RPMI8226 (cell line): Measurements from ENCODE around the gene MLN.

Source experiments
- DNase-seq: peaks from one replicate; pipeline ENCODE4 v3.0.0-alpha.2; 2015

Gene MLN

GRCh38 chr6:33751771-33752645 is 51.8 kb downstream of the MLN start:
- DNase-seq: no peak

DNA sequence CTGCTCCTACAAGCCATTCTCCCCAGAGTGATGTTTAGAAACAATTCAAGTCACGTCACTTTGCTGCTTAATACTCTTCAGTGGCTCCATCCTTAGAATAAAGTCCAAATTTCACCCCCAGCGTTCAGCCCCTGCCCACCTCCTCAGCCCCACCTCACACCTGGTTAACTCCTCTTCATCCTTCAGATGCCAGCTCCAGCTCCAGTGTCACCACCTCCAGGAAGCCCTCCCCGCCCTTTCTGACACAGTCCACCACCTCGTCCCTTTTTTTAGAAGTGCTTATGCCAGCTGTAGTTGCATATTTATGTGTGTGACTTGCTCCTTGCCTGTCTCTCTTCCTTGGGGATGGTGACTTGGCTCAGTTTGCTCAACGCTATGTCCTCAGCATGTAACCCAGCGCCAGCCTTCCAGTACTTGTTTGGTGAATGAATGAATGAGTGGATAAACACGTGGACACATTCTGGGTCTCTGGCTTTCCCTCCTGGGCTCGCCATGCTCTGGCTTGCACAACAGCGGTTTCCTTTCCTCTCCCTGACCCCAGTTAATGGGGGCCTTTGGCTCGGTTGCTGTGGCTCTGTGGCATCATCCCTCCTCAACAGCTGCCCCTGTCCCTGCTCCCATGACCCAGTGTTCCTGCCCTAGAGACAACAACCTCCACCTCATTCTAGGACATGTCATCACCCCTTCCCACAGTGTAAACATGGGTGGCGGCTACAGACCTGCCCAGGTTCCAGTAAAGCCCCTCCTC is 53.4 kb downstream of the MLN start:
- no peak for DNase-seq

DNA sequence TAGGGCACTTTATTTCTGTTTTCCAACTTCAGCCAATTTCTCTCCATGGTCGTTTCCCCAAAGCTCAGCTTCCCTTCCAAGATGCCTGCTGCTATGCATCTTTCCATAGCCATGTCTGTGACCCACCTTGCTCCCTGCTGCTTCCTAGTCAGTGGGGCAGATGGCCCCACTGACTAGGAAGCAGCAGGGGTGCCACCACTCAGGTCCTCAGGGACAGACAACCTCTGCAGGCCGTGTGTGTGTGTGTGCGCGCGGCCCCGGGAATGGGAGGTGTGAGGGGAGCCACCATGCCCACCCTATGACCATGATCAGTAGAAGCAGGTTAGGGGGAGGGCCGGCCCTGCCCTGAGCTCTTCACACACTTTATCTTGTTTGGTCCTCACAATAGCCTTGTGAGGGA is 54.4 kb downstream of the MLN start:
- no peak for DNase-seq

DNA sequence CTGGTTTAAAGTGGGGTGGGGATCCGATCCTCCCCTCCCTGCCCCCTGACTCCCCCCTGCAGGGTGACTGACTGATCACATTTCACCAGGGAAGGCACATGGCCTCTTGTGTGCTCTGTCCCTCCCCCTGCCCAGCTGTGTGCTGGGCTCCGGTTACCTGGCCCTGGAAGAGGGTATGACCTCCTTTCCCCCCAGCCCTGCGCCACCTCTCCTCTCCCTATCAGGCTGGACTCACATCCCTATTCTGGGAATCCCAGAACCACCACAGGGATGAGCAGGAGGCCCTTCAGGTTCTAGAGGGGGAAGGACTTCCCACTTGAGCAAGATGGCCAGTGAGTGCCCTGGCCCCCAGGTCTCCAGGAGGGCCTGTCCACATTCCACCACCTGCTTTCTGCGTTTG is 55.0 kb downstream of the MLN start:
- DNase-seq: no peak

DNA sequence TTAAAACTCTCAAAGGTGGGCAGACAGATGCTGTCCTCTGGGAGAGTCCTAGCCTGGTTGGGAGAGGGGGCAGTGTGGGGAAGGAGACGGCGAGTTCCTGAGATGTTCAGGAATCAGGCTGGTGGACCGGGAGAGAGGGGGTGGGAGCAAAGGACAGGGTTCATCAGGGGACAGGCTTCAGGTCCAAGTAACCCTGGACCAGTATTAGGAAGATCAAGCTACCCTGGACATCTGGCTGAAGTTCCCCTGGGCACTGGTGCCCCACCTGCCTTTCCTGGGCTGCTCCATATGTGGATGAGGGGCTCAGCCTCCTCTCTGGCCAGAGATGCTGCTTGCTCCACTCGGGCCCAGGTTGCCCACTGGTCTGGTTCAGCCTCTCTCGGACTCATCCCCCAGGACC is 56.0 kb downstream of the MLN start:
- no peak for DNase-seq

GRCh38 chr6:33746651-33747100 is 57.1 kb downstream of the MLN start, which contains the start of gene IP6K3:
TSS of gene IP6K3 (minus strand) at chr6:33746905. CDS start at chr6:33735476, 11,429 bp downstream.
- no peak for DNase-seq

GRCh38 chr6:33746036-33746600 is 57.7 kb downstream of the MLN start:
- no peak for DNase-seq

DNA sequence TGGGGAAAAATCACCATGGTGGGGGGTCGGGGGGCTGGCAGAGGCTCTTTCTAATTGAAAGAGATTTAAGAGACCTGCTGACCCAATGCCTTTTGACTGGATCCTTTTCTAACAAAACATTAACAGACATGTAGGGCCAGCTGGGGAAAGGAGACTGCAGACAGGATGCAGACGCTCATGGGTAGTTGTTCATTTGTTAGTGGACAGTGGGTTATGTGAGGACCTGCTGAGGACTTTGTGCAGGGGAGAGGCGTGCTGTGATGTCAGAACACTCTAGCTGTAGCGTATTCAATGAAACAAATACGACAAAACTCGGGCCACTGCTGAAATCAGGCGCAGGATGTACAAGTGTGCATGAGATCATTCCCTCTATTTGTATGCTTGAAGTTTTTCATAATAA is 58.3 kb downstream of the MLN start:
- no peak for DNase-seq

GRCh38 chr6:33744895-33745546 is 58.8 kb downstream of the MLN start:
- DNase-seq: no peak
